Astrocyte (in vitro differentiated cells and primary cell): ENCODE results near the gene VWA8. TPM values are rescaled to one million over a fixed set of nuclear protein-coding genes. Genes with fewer than 3 reads are reported as not detected.

Experiments
- DNase-seq: peaks from one replicate; pipeline ENCODE4 v3.0.0-alpha.2; 2010; ENCODE audit warnings: low read depth
- FAIRE-seq: peaks from 2 replicates; lab custom pipeline; 2011; peaks lifted over from hg19 to GRCh38; lab: Jason Lieb, UNC
- H2AFZ ChIP-seq: 2 replicates; pipeline ENCODE4 v1.6.0; 2012; ENCODE audit warnings: low read depth, low read length, inconsistent platforms
- H3K27ac ChIP-seq: 2 replicates; pipeline ENCODE4 v1.5.1; 2011; ENCODE audit warnings: low read depth, low read length, inconsistent platforms
- H3K27me3 ChIP-seq: 2 replicates; pipeline ENCODE4 v1.6.0; 2011; ENCODE audit warnings: low read length, inconsistent platforms; ENCODE audit not compliant: insufficient read depth
- H3K36me3 ChIP-seq: 2 replicates; pipeline ENCODE4 v1.5.1; 2011; ENCODE audit warnings: low read length, inconsistent platforms; ENCODE audit not compliant: insufficient read depth
- H3K4me1 ChIP-seq: 2 replicates; pipeline ENCODE4 v1.5.1; 2011; ENCODE audit warnings: low read length, inconsistent platforms; ENCODE audit not compliant: insufficient read depth
- H3K4me2 ChIP-seq: 2 replicates; pipeline ENCODE4 v1.6.0; 2012; ENCODE audit warnings: low read length, inconsistent platforms
- H3K4me3 ChIP-seq: 2 replicates; pipeline ENCODE4 v1.5.1; 2011; ENCODE audit warnings: low read depth, mild to moderate bottlenecking, low read length, inconsistent platforms; ENCODE audit not compliant: insufficient read depth
- H3K79me2 ChIP-seq: 2 replicates; pipeline ENCODE4 v1.6.0; 2012; ENCODE audit warnings: mild to moderate bottlenecking, low read length, inconsistent platforms; ENCODE audit not compliant: insufficient read depth
- H3K9ac ChIP-seq: 2 replicates; pipeline ENCODE4 v1.6.0; 2012; ENCODE audit warnings: mild to moderate bottlenecking, low read length, inconsistent platforms
- H3K9me3 ChIP-seq: 2 replicates; pipeline ENCODE4 v1.5.1; 2012; ENCODE audit warnings: low read depth, mild to moderate bottlenecking, low read length, inconsistent platforms; ENCODE audit not compliant: insufficient read depth
- H4K20me1 ChIP-seq: 2 replicates; pipeline ENCODE4 v1.6.0; 2012; ENCODE audit warnings: low read length, inconsistent platforms; ENCODE audit not compliant: insufficient read depth
- H3K27ac Mint-ChIP-seq: one replicate; pipeline ENCODE4 v1.8.0; 2021; ENCODE audit warnings: mild to moderate bottlenecking, mixed read lengths; ENCODE audit not compliant: unreplicated experiment
- H3K27me3 Mint-ChIP-seq: one replicate; pipeline ENCODE4 v1.8.0; 2021; ENCODE audit warnings: low read depth, mixed read lengths; ENCODE audit not compliant: unreplicated experiment
- H3K36me3 Mint-ChIP-seq: one replicate; pipeline ENCODE4 v1.8.0; 2021; ENCODE audit warnings: low read depth, mixed read lengths; ENCODE audit not compliant: unreplicated experiment
- H3K4me1 Mint-ChIP-seq: one replicate; pipeline ENCODE4 v1.8.0; 2021; ENCODE audit warnings: low read depth, mixed read lengths; ENCODE audit not compliant: unreplicated experiment
- H3K4me3 Mint-ChIP-seq: one replicate; pipeline ENCODE4 v1.8.0; 2021; ENCODE audit warnings: mild to moderate bottlenecking, moderate library complexity, mixed read lengths; ENCODE audit not compliant: unreplicated experiment
- H3K9me3 Mint-ChIP-seq: one replicate; pipeline ENCODE4 v1.8.0; 2021; ENCODE audit warnings: mild to moderate bottlenecking, mixed read lengths; ENCODE audit not compliant: unreplicated experiment
- CTCF ChIP-seq: IDR thresholded peaks from 2 replicates; pipeline ENCODE4 v1.5.1; 2011; ENCODE audit warnings: low read depth, mild to moderate bottlenecking, inconsistent platforms, low read length, moderate library complexity; ENCODE audit not compliant: insufficient read depth
- EZH2 ChIP-seq: IDR thresholded peaks from 2 replicates; pipeline ENCODE4 v1.6.1; 2012; ENCODE audit warnings: mild to moderate bottlenecking, low read length, inconsistent platforms; ENCODE audit not compliant: insufficient read depth
- total RNA-seq: library from RNA; stranded (reverse); gene quantifications from 2 replicates; pipeline ENCODE4 v1.2.1, GENCODE V29; 2021

VWA8 gene
- total RNA-seq, 1 donor from 2014 or later: 15.6 TPM

- peaks cover 4% of the 10 kb centered on the region for H3K36me3 Mint-ChIP-seq
- no peak for FAIRE-seq
These were observed 333.5 kb downstream of the VWA8 start for GRCh38 chr13:41627425-41627824.

GRCh38 chr13:41624041-41624440 is 336.9 kb downstream of the VWA8 start:
- Histone ChIP-seq H3K9me3 (no peaks in the 10 kb centered on the region), H3K79me2 (no peaks in the 10 kb centered on the region), H3K36me3 (no peaks in the 10 kb centered on the region), H4K20me1 (no peaks in the 10 kb centered on the region), H3K4me2 (no peak overlapping the region), H2AFZ (no peak overlapping the region), H3K9ac (no peak overlapping the region), H3K4me3 (no peak overlapping the region), H3K27ac (no peak overlapping the region), H3K4me1 (peaks cover 12% of the 10 kb centered on the region), H3K27me3 (no peaks in the 10 kb centered on the region)
- H3K27me3 Mint-ChIP-seq: no peaks in the 10 kb centered on the region
- peaks cover 4% of the 10 kb centered on the region for H3K36me3 Mint-ChIP-seq
- peaks cover 3% of the 10 kb centered on the region for H3K9me3 Mint-ChIP-seq
- H3K27ac Mint-ChIP-seq: no peak overlapping the region
- H3K4me3 Mint-ChIP-seq: no peak overlapping the region
- TF ChIP-seq CTCF: no peak
- no peak for TF ChIP-seq EZH2
- DNase-seq (no peak), FAIRE-seq (no peak)
- peaks cover 12% of the 10 kb centered on the region for H3K4me1 Mint-ChIP-seq

More at GRCh38 chr13:41627425-41627824, 333.5 kb downstream of the VWA8 start:
- H3K9me3 Mint-ChIP-seq: no peaks in the 10 kb centered on the region
- no peaks in the 10 kb centered on the region for H3K27me3 Mint-ChIP-seq
- H3K36me3 ChIP-seq: no peaks in the 10 kb centered on the region
- H4K20me1 ChIP-seq: no peaks in the 10 kb centered on the region
- no peak for DNase-seq
- H3K4me3 ChIP-seq: no peak overlapping the region
- no peak overlapping the region for H3K27ac ChIP-seq
- H3K4me3 Mint-ChIP-seq: no peak overlapping the region
- no peaks in the 10 kb centered on the region for H3K9me3 ChIP-seq
- no peaks in the 10 kb centered on the region for H3K79me2 ChIP-seq
- no peak overlapping the region for H3K27ac Mint-ChIP-seq
- H2AFZ ChIP-seq: no peak overlapping the region
- H3K4me1 ChIP-seq: peaks cover 5% of the 10 kb centered on the region
- H3K4me2 ChIP-seq: no peak overlapping the region
- TF ChIP-seq EZH2: no peak
- no peak for TF ChIP-seq CTCF
- no peak overlapping the region for H3K9ac ChIP-seq
- H3K27me3 ChIP-seq: no peaks in the 10 kb centered on the region
- H3K4me1 Mint-ChIP-seq: peaks cover 3% of the 10 kb centered on the region
